Right kidney (tissue), 1 donor: ENCODE measurements around the gene TRIM66.

Source experiments
- DNase-seq: peaks from one replicate; pipeline ENCODE4 v3.0.0-alpha.2; 2016

Gene TRIM66

DNA sequence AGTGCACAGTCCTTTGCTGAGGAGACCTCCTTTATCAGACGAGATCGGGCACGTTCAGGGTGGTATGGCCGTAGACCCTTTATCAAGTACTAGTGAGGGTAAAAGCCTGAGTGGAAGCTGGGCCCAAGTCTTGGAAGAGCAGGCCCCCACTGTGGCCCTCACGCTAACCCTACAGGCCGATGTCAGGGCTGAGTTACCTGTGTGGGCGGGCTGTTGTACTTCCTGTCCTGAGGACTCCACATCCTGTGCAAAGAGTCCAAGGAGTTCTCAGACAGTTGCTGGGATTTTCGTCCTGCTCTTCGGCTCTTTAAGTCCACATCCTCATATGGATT lies 35.0 kb upstream of the TRIM66 start:
- DNase-seq: no peak

DNA sequence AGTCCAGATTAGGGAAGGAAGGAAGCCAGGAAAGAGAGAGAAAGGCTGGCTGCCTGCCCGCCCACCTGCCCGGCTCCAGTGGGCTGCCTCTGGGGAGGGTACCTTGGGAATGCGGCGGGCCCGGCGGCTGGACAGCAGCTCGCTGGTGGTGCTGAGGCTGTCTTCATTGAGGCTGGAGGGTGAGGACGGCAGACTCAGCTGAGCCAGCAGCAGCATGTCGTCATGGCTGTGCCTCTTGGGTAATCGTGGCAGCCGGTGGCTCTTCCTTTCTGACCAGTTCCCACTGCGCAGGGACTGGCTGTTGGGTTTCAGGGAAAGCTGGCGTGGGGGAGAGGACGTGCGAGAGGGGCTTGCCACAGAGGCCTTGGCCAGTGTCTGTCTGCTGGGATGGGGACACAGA lies 33.0 kb upstream of the TRIM66 start:
- no peak for DNase-seq

DNA sequence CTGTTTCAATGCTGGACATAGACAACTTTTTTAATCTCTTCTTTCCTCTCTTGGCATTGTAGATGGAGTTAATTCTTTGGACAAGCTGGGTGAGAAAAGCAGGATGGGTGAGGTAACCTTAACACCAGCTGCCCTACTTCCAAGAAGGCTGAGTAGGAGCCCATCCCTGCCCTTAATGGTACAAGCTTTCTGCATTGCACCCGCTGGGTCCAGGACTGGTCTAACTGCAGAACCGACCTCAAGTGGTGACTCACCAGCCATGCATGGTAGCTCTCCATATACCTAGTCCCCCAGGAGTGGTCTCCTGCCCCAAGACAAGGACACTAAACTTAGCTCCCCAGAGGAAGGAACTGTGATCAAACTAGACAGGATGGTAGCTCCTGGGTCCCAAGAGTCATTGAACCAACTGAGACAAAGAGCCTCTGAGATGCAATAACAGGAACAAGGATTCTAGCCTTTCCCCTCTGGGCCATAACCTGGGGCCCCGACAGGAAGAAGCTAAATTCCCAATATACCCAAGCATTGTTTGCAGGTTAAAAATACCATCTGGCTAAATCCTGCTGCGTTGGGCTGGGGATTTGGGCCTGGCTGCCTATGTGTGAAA lies 32.3 kb upstream of the TRIM66 start:
- no peak for DNase-seq

DNA sequence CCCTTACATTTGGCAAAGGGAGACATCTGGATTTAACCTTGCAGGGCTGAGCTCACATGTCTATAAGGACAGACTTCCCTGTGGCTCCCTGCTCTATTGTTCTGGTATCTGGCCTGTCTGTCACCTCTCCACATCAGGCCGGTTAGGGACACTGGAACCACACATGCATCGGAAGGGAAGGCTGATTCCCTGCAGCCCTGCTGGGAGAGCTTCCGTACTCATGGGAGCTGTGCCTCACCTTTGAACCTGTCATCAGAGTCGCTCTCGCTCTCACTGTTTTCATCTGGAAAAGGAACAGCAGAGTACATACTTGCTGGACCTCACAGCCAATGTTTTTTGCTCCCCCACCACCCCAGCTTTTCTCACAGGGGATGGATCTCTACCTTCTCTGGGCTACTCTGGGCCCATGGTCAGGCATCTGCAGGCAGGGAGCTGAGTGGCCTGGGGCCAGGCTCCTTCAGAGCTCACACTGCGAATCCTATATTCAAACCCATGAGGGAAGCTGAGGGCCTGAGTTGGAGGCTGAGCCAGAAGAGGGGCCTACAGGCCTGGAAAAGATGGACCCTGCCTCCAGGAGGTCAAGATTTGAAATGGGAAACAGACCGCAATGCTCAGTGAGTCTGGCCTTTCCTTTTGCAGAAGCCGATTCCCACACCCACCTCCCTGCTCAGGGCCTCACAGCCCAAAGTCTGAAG lies 31.4 kb upstream of the TRIM66 start:
- DNase-seq: no peak

DNA sequence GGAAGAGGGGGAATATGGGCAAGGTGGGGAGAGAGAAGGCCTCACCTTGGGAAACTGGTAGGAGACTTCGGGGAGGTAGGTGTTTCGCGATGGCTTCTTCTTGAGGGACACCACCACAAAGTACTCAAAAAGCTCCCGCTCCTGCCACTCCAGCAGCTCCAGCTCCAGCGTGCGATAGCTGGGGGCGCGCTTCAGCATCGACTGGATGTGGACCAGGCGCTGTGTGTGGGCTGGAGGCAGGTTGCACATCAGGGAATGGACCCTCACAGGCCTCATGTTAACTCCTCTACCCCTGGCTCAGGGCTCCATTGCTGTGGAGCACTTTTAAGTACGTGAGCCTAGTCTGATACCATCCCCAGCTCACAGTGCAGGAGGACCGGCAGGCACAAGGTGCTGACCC lies 30.0 kb upstream of the TRIM66 start:
- DNase-seq: no peak

DNA sequence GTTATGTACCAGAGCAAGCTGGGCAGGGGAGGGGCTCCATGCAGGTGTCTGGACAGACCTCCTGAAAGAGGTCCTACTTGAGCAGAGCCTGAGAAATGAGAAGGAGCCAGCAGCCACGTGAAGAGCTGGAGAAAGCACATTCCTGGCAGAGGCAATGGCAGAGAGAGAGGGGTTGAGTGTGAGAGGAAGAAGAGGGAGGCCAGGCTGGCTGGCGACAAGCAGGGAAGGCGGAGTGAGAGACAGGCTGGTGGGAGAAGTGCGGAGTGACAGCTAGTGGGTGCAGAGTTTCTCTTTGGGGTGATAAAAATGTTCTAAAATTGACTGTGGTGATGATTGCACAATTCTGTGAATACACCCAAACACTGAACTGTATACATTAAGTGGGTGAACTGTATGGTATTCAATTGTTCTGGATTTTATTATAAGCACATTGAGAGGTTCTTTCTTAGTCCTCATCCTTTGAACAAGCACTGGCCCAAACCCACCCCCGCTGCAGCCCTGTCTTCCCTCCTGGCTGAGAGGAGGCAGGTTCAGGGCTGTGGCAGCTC lies 29.5 kb upstream of the TRIM66 start:
- no peak for DNase-seq

DNA sequence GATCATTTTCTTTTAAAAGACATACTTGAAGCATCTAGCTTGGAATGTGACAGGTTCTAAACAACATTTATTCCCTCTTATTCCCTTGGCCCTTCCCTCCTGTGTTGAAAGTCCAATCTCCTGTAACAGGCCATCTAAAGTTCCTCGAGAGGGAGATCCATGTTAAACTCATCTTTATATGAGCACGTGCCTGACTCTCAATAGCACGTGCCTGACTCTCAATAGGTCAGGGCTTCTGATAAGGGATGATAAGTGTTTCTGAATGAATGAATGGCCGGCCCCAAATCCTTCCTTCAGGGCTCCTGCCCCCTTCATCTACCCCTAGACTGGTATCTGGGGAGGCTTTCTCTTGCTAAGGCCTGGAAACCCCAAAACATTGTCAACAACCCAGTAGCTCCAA lies 27.3 kb upstream of the TRIM66 start:
- DNase-seq: no peak

DNA sequence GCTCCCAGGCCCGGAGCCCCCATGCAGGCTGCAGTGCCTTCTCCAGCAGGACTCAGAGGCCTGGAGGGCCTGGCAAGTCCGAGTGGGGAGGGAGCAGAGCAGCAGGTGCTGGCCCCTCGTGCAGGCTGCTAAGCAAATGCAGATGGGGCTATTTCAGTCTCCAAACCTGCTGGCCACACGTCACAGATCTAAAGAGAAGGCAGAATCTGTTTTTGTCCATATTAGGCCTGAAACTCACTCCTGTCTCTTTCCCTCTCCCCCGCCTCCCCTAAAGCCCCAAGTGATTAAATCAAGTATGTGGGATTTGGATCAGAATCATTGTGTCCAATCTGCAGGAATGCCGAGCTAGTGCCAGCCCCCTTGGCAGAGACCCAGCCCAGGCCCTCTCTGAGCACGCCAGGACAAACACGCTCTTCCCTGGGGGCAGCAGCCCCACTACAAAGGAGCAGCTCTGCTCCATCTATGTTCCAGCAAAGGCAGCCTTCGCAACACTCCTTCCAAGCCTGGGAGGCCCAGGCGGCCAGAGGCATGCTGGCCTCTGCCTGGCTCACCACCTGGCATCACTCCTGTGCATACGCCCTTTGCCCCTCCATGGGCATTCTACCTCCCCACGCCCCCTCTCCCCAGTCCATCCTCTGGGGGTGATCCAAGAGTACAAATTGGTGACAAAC lies 26.7 kb upstream of the TRIM66 start:
- peak; percentile 20 for DNase-seq

DNA sequence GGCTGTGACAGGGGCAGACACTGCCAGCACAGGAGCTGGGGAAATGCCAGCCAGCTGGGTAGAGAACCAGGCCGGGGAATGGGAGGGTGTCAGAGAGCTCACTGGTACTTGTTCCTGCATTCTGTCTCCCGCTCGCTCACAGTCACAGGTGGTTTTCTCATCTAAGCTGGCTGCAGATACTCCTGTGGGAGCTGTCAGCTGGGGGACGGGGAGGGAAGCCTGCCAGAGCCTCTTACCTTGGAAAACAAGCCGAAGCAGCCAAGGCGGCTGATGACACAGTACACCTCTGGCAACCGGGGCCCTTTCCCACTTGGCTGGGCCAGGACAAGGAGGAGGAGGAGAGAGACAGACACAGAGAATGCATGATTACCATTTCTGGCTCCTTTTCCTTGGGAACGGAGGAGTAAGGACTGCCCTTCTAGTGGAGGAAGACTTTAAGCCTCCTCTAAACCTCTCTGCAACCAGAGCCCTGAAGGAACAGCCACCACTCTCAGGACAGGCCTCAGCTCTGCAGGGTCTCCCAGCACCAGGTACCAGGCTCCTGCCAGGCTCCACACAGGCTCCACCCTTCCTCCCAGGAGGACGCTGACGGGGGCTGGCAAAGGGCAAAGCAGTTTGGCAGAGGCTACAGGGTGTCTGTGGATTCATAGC lies 25.2 kb upstream of the TRIM66 start:
- DNase-seq: no peak

DNA sequence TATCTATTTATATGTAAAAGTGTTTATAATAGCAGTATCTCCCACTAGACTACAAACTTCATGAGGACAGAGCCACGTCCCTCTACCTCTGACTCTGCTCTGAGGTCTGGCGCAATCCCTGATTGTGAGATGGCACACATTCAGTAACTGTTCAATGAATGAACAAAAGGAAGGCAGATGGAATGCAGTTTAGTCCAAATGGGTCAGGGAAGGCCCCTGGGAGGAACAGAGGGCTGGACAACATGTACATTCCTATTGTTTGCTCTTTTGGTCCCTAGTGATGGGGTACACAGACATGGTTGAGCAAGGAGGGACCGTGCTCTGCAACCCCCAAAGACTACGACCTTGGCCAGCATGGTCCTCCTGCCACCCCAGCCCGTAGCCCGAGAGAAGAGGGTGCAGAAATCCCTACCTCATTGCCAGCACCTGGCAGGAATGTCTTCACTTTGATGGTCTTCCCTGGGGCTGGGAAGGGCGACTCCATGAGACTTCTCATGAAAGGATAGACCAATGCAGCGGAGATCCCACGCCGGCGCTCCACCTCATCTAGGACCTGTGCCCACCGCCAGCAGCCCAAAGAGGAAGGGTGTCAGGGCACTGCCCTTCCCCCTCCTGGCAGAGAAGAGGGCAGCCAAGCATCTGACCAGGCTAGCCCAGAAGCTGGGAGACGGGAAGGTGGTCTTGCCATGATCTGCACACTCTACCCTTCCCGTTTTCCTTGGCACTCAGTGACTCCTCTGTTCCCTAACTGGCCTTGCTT lies 24.4 kb upstream of the TRIM66 start:
- no peak for DNase-seq

DNA sequence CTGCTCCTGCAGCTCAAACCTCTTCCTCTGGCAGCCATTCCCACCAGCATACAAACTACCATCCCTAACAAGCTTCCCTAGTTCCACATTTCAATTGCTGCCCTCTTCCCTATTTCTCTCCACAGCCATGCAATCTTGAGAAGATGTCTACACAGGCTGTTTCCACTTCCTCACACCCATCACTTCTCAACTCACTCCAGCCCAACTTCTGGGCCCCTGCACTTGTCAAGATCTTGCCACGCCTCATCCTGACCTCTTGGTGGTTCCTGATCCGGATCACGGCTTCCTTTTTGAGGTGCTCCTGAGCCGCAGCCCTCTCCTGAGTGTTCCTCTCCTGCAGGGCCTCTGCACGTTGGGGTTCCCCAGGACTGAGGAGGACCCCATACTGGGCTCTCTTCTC lies 22.7 kb upstream of the TRIM66 start:
- no peak for DNase-seq

DNA sequence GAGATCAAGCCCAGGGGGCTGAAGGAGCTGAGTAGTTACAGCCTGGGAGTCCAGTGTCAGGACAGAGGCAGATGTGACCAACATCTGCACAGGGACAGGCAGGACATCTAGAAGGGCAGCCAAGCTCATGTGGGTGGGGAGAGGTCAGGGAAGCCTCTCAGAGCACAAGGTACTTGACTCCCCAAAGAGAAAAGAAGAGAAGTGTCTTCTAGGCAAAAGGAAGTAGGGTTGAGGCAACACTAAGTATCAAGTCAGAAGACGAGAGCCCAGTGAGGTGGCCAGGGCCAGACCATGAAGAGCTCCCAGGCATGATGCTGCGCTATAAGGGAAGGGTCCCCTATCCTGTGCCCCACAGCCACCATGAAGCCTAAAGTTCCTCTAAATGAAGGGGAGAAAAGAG lies 21.7 kb upstream of the TRIM66 start:
- DNase-seq: no peak

DNA sequence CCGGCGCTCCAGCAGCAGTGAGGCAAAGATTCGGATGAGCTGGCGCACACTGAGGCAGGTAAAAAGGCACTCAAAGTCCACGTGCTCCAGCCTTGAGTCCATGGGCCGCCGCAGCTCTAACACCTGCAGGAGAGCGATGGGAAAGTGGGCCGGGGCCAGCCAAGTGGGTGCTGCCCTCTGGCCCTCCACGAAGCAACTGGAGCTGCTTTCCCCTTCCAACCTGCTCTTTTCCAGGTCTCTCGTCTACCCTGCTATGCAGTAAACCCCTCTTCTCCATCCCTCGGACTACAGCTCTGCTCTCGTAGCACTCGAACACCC lies 20.1 kb upstream of the TRIM66 start:
- no peak for DNase-seq

DNA sequence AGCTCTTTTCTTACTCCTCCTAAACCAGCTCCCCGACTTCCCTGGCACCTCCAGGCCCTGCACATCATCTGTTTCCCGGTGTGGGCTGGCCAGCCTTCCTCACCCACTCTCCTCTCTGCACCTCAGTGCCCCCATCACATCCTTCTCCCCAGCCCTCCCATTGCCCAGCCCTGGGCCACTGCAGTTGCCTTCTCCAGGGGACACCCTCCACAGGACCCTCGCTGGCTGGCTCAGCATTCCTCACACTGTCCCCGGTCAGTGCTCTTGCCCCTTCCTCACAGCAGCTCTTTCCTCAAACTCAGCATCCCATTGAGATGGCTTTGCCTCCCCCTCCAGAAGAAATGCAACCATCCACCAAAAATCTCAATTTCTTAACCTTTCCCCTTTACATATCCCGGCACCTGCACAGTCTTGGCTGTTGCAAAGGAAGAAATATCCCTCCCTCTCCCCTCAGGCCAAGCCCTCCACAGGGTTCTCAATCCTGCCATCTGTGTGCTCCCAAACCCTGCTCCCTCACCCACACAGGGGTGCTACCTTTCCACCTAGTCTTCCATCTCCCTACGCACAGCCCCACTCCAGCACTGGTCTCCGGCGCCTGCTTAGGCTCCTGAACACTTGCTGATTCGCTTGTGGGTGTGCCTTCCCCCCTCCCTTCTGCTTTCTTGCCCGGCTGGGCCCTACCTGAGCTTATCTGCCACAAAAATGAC lies 19.6 kb upstream of the TRIM66 start:
- no peak for DNase-seq

DNA sequence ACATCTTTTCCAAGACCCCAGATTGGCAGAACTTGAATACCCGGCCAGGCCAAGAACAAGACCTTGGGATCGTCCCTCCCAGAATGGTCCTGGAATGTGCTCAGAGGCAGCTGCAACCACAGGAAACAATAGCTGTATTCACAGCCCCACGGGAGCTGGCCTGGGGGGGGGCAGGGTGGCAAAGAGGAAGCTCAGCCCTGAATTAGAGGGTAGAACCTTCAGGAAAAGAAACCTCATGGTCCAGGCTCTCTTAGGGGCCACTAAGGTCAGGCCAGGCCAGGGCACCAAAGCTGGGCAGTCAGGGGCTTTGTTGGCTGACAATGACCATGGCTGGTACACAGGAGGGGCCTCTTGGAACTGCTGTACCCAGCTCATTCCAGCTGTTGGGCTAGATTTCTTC lies 17.4 kb upstream of the TRIM66 start:
- DNase-seq: no peak

DNA sequence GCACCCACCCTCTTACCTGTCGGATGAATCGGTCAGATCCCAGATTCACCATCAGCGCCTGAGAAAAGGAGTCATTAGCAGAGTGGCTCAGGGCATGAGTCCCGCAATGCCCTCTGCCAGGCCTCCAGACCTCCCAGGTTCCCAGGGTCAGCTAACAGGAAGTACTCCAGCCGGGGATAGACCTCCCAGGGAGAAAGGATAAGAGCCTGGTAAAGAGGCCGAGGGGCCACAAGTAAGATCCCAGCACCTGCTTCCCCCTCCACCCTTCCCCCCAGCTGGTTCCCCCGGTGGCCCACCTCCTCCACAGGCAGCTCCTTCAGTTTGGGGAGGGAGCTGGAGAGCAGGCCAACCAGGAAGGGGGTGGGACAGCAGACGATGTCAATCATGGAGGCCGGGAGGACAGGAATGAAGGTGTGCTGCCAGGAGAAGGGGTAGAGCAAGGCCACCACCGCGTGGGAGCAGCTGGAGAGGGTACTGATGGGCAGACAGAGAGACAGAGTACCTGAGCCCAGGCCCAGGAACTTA lies 16.5 kb upstream of the TRIM66 start:
- no peak for DNase-seq

DNA sequence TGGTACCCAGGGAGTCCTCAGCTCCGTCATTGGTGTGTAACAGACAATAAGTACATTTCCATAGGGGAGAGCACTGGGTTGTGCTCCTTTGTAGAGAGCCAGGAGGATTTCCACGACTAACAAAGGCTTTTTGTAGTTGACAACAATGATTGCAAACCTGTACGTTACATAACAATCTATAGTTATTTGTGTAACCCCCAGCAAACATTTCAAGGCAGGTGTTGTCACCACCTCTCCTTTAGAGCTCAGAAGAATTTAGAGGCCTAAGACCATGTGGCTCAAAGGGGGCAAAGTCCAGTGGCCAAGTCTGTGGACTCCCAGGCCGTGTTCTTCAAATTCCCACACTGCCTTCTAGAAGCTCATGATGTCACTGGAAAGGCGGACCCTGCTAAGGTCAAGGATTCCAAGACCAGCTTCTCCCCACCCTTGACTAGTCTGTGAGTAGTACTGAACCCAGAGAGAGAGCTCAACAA lies 15.9 kb upstream of the TRIM66 start:
- DNase-seq: no peak

DNA sequence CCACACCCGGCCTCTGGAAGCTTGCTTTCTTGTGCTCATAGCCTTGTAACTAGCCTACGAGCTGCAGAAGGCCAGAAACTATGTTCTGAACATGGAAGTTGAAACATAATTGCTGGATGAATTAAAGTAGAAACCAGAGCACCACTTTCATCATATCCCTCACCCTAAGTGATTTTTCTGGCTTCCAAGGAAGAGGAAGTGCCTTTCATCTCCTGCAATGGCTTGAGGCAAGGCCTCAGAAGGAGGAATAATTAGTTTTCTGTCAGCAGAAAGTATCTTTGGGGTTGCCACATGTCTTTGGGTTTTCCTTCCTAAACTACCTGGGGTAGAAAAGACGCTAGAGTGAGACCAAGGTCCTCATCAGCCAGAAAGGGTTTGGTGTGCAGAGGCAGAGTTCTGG lies 14.6 kb upstream of the TRIM66 start:
- no peak for DNase-seq

DNA sequence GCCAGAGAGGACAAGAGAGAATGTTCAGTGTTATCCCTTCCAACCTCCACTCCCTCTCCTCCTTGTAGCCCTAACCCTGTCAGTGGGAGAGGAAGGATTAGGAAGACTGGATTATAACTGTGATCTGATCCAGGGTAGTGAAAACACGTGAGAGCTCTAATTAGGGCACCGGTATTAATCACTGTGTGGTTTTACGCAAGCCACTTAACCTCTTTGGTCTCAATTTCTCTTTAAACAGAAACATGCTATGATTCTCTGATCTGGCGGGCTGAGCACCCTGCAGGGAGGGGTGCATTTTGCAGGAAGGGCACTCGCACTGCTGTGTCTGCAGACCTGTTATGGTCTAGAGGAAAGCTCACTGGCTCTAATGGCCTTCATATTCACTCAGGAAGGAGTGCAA lies 11.7 kb upstream of the TRIM66 start:
- DNase-seq: no peak

DNA sequence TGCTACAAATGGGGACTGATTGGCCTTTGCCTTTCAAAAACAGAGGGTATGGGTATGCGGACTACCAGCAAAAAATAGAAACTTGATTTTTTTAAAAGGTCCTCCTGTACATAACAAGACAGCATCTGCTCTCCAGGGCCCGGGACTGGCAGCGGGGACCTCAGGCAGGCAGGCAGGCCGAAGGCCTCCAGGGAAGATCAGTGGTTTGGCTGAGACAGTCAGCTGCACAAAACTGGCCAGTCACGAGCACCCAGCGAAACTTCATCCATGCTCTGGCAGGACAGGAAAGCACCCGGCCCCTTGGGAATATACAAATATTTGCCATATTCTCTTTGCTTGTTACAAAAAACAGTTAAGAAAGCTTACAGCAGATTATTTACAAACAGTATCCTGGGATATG lies 11.1 kb upstream of the TRIM66 start:
- no peak for DNase-seq

DNA sequence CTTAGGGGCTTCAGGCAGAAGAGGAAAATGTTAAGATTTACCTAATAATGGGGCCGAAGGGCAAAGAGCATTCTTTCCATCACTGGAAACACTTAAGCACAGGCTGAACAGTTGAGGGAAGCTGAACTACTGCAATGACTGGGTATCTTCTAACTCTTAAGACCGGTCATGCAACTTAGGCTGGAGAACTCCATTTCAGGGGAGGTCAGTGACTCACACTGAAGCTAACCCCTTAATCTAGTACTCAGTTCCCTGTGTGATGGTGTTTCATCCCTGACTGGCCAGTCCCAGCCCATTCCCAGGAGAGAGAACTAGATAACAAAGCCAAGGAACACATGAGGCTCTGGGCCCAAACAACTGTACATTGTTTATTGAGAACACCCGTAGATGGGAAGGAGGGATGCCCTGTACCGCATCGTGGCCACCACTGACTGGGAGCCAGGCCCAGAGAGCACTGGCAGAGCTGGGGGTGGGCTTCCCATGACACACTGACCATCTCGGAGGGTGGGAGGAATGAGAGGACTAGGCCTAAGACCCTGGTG lies 10.6 kb upstream of the TRIM66 start:
- DNase-seq: no peak
